ENCODE results near the gene DCLK1.

DNA sequence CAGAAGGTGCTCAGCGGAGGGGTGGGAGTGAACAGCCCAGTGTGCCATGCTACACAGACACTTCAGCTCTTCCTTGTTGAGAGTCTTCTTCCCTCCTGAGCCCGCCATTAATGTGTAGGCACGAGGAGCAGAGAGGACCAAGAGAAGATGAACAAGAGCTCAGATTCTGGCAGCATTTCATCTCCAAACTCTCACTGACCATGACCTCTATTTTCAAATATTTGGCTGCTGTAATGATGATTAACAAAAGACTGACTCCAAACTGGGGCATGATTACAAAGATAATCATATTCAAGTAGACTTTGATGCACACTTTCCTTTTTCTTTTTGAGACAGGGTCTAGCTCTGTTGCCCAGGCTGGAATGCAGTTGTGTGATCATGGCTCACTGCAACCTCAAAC, 236.5 kb downstream of the DCLK1 start:
- TF ChIP-seq, protein P1, sequence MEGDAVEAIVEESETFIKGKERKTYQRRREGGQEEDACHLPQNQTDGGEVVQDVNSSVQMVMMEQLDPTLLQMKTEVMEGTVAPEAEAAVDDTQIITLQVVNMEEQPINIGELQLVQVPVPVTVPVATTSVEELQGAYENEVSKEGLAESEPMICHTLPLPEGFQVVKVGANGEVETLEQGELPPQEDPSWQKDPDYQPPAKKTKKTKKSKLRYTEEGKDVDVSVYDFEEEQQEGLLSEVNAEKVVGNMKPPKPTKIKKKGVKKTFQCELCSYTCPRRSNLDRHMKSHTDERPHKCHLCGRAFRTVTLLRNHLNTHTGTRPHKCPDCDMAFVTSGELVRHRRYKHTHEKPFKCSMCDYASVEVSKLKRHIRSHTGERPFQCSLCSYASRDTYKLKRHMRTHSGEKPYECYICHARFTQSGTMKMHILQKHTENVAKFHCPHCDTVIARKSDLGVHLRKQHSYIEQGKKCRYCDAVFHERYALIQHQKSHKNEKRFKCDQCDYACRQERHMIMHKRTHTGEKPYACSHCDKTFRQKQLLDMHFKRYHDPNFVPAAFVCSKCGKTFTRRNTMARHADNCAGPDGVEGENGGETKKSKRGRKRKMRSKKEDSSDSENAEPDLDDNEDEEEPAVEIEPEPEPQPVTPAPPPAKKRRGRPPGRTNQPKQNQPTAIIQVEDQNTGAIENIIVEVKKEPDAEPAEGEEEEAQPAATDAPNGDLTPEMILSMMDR (IDR thresholded peaks at IDR 0.05) = no peak
- TF ChIP-seq POLR2A (IDR thresholded peaks at IDR 0.05) (no peak), EP300 (IDR thresholded peaks at IDR 0.05) (no peak), POLR2AphosphoS5 (IDR thresholded peaks at IDR 0.05) (no peak)
